HCT116 (cell line): ENCODE measurements around the gene TM7SF2. TPM values are rescaled to one million over a fixed set of nuclear protein-coding genes. Genes with fewer than 3 reads are reported as not detected.

ENCODE experiments used
- ATAC-seq: fragments of 200-7000 bp; cut with Tn5 transposase; 2 replicates; pipeline ENCODE4 v1.9.1; 2020; ENCODE audit warnings: mild to moderate bottlenecking, moderate library complexity
- BruUV-seq: library from RNA; stranded (reverse); fragments of 400-500 nt; replicated peaks from 2 replicates; lab custom pipeline; 2021; lab: Mats Ljungman, UMichigan
- CTCF ChIA-PET: fragments of 300-600 bp; sonication (Branson Sonifier 250); formaldehyde crosslinking; loops from one replicate; lab custom pipeline; 2021; ENCODE audit warnings: antibody characterized with exemption; lab: Charles Lee
- POLR2A ChIA-PET: fragments of 300-600, 350-600 bp; sonication (Branson Sonifier 250); formaldehyde crosslinking; loops from one replicate; lab custom pipeline; 2021; ENCODE audit warnings: antibody characterized with exemption; lab: Charles Lee
- RAD21 ChIA-PET, 2 experiments: fragments of 300-600 bp; sonication (Branson Sonifier 250); formaldehyde crosslinking; loops; one replicate each; lab custom pipeline; 2023; ENCODE audit warnings: low total read pairs in 2 of 2; ENCODE audit not compliant: uncharacterized antibody in 2 of 2, unreplicated experiment in 2 of 2, low non-redundant PET in 1 of 2; lab: Charles Lee
- DNase-seq: peaks from one replicate; pipeline ENCODE4 v3.0.0-alpha.2; 2010; ENCODE audit warnings: low read depth, low spot score
- H2AFZ ChIP-seq: fragments of 200-600 bp; shearing (Covaris generic), sonication (generic); 2 replicates; pipeline ENCODE4 v1.6.1; 2017; ENCODE audit warnings: low read depth, mixed run types, mixed read lengths, antibody characterized with exemption, low read length; ENCODE audit not compliant: poor library complexity, severe bottlenecking
- H3K27ac ChIP-seq: 2 replicates; pipeline ENCODE4 v1.5.1; 2012; ENCODE audit warnings: low read depth, low read length
- H3K27me3 ChIP-seq: fragments of 200-600 bp; sonication (generic); 2 replicates; pipeline ENCODE4 v1.6.1; 2016; ENCODE audit warnings: mixed run types, low read length, mixed read lengths; ENCODE audit not compliant: insufficient read depth
- H3K36me3 ChIP-seq, 2 experiments: fragments of 200-500 bp in 1 of 2; fragments of 200-600 bp in 1 of 2; sonication (Bioruptor generic) in 1 of 2; sonication (generic) in 1 of 2; 2 replicates each; pipeline versions ENCODE4 v1.5.1 to v1.6.1; 2014 to 2016; ENCODE audit warnings: low read length in 2 of 2, inconsistent platforms in 1 of 2, mixed read lengths in 1 of 2, mixed run types in 1 of 2; ENCODE audit not compliant: insufficient read depth in 2 of 2, control insufficient read depth in 1 of 2
- H3K4me1 ChIP-seq, 2 experiments: fragments of 200-600 bp in 1 of 2; sonication (generic) in 1 of 2; 2 replicates each; pipeline versions ENCODE4 v1.5.1 to v1.6.1; 2012 to 2017; ENCODE audit warnings: low read length in 2 of 2, inconsistent platforms in 1 of 2, mild to moderate bottlenecking in 1 of 2, mixed read lengths in 1 of 2, mixed run types in 1 of 2, moderate library complexity in 1 of 2; ENCODE audit not compliant: insufficient read depth in 2 of 2, control insufficient read depth in 1 of 2
- H3K4me2 ChIP-seq: fragments of 200-600 bp; sonication (generic); 2 replicates; pipeline ENCODE4 v1.6.1; 2017; ENCODE audit warnings: mixed run types, low read length, mixed read lengths
- H3K4me3 ChIP-seq, 2 experiments: fragments of 200-600 bp in 1 of 2; sonication (generic) in 1 of 2; replicated peaks in 1 of 2; 2 replicates each; pipeline ENCODE4 v1.5.1; 2011 to 2016; ENCODE audit warnings: low read length in 2 of 2, control low read depth in 1 of 2, low read depth in 1 of 2, mild to moderate bottlenecking in 1 of 2, mixed read lengths in 1 of 2, mixed run types in 1 of 2
- H3K79me2 ChIP-seq: fragments of 200-600 bp; sonication (generic); 2 replicates; pipeline ENCODE4 v1.6.1; 2017; ENCODE audit warnings: mild to moderate bottlenecking, mixed run types, low read length, moderate library complexity, mixed read lengths; ENCODE audit not compliant: insufficient read depth
- H3K9ac ChIP-seq: fragments of 200-600 bp; sonication (generic); 2 replicates; pipeline ENCODE4 v1.6.1; 2016; ENCODE audit warnings: low read length, mixed read lengths
- H3K9me2 ChIP-seq: fragments of 200-600 bp; sonication (generic), shearing (Covaris generic); 2 replicates; pipeline ENCODE4 v1.6.1; 2017; ENCODE audit warnings: mixed run types, mild to moderate bottlenecking, moderate library complexity; ENCODE audit not compliant: insufficient read depth
- H3K9me3 ChIP-seq, 2 experiments: fragments of 200-500 bp in 1 of 2; fragments of 200-600 bp in 1 of 2; sonication (Bioruptor generic) in 1 of 2; sonication (generic) in 1 of 2; 2 replicates each; pipeline ENCODE4 v1.6.1; 2014 to 2017; ENCODE audit warnings: low read length in 2 of 2, mixed read lengths in 2 of 2, inconsistent platforms in 1 of 2, low read depth in 1 of 2, mild to moderate bottlenecking in 1 of 2, mixed run types in 1 of 2, moderate library complexity in 1 of 2; ENCODE audit not compliant: control insufficient read depth in 1 of 2, insufficient read depth in 1 of 2
- H4K20me1 ChIP-seq: fragments of 200-600 bp; sonication (generic), shearing (Covaris generic); 2 replicates; pipeline ENCODE4 v1.6.1; 2017; ENCODE audit warnings: mixed run types, mild to moderate bottlenecking, moderate library complexity; ENCODE audit not compliant: insufficient read depth
- CBX3 ChIP-seq: IDR thresholded peaks from 2 replicates; pipeline ENCODE4 v1.6.1; 2012; ENCODE audit warnings: low read depth
- EGR1 ChIP-seq: IDR thresholded peaks from 2 replicates; pipeline ENCODE4 v1.6.1; 2012; ENCODE audit warnings: low read depth
- ELF1 ChIP-seq: IDR thresholded peaks from 2 replicates; pipeline ENCODE4 v1.6.1; 2012; ENCODE audit warnings: low read depth, borderline replicate concordance
- EZH2 ChIP-seq: fragments of 200-600 bp; sonication (generic); IDR thresholded peaks from 2 replicates; pipeline ENCODE4 v1.6.1; 2017; ENCODE audit warnings: antibody characterized with exemption, mixed run types
- JUND ChIP-seq: IDR thresholded peaks from 2 replicates; pipeline ENCODE4 v1.6.1; 2012
- MAX ChIP-seq: IDR thresholded peaks from 2 replicates; pipeline ENCODE4 v1.6.1; 2012
- RAD21 ChIP-seq: IDR thresholded peaks from 2 replicates; pipeline ENCODE4 v1.6.1; 2012; ENCODE audit warnings: low read depth, mild to moderate bottlenecking
- REST ChIP-seq: IDR thresholded peaks from 2 replicates; pipeline ENCODE4 v1.6.1; 2012; ENCODE audit warnings: low read depth
- SIN3A ChIP-seq: IDR thresholded peaks from 2 replicates; pipeline ENCODE4 v1.6.1; 2012; ENCODE audit warnings: low read depth
- SP1 ChIP-seq: IDR thresholded peaks from 2 replicates; pipeline ENCODE4 v1.6.1; 2012; ENCODE audit warnings: low read depth
- SRF ChIP-seq: IDR thresholded peaks from 2 replicates; pipeline ENCODE4 v1.6.1; 2012; ENCODE audit warnings: low read depth
- YY1 ChIP-seq: IDR thresholded peaks from 2 replicates; pipeline ENCODE4 v1.6.1; 2011; ENCODE audit warnings: low read length, low read depth, moderate library complexity, mild to moderate bottlenecking; ENCODE audit not compliant: insufficient replicate concordance; ENCODE audit errors: extremely low read depth
- ZBTB33 ChIP-seq: IDR thresholded peaks from 2 replicates; pipeline ENCODE4 v1.6.1; 2011; ENCODE audit warnings: mild to moderate bottlenecking, low read length, moderate library complexity; ENCODE audit not compliant: insufficient replicate concordance; ENCODE audit errors: extremely low read depth
- ZFX ChIP-seq: fragments of 450-650 bp; IDR thresholded peaks from 2 replicates; pipeline ENCODE4 v1.6.1; 2017
- ZNF274 ChIP-seq: fragments of 200-500 bp; sonication (Bioruptor generic); IDR thresholded peaks from 2 replicates; pipeline ENCODE4 v1.6.1; 2014; ENCODE audit warnings: mild to moderate bottlenecking, low read depth, low read length, inconsistent platforms
- intact Hi-C: fragments of 100-400 bp; cut with micrococcal nuclease; formaldehyde crosslinking; loops from 2 replicates; pipeline ENCODE4 v1.10.0; 2022
- total RNA-seq: library from RNA; stranded (reverse); gene quantifications from one replicate; pipeline ENCODE4 v1.2.1, GENCODE V29; 2021; ENCODE audit not compliant: unreplicated experiment
- TF ChIP-seq, protein P1 (sequence below), 3 experiments: fragments of 200-600 bp in 1 of 3; sonication (generic) in 1 of 3; IDR thresholded peaks in 2 of 3; conservative IDR thresholded peaks in 1 of 3; 2 replicates each; pipeline ENCODE4 v1.5.1; 2012 to 2017; ENCODE audit warnings: low read depth in 2 of 3, low read length in 2 of 3, antibody characterized with exemption in 1 of 3, borderline replicate concordance in 1 of 3, control low read depth in 1 of 3, mild to moderate bottlenecking in 1 of 3, mixed read lengths in 1 of 3, mixed run types in 1 of 3, moderate library complexity in 1 of 3; ENCODE audit not compliant: insufficient read depth in 1 of 3

TM7SF2 gene
- total RNA-seq, 1 experiment from 2014 or later = 52.9 TPM

DNA sequence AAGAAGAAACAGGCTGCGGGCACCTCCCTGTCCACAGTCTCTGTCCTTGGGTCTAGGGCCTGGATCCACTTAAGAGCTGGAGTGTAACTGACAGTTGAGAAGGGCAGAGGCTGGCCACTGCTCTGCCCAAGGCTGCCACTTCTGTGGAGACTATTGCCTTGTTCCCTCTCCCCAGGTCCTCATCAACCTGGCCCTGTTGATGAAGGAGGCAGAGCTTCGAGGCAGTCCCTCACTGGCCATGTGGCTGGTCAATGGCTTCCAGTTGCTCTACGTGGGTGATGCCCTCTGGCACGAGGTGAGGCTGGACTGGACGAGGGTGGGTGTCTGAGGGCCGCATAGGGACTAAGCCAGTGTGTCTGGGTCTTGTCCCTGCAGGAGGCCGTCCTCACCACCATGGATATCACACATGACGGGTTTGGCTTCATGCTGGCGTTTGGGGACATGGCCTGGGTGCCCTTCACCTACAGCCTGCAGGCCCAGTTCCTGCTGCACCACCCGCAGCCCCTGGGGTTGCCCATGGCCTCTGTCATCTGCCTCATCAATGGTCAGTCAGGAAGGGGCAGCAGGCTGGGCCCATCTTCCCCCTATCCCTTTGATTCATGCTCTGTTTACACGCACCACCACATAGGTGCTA, 3.0 kb downstream of the TM7SF2 start:
- Histone ChIP-seq H3K4me3 (no peak overlapping the region), H3K9ac (no peak overlapping the region)
- POLR2A ChIA-PET = no interaction called here

More for the DNA sequence above, 3.0 kb downstream of the TM7SF2 start:
- Histone ChIP-seq H2AFZ (no peak overlapping the region), H3K27ac (no peak overlapping the region), H3K4me2 (no peak overlapping the region), H3K9me3 (no peaks in the 10 kb centered on the region), H3K79me2 (peaks cover 27% of the 10 kb centered on the region), H3K36me3 (peaks cover 6 to 24% of the 10 kb centered on the region in 2 experiments; a peak in 2 of 4 replicates), H3K4me1 (peaks cover 22 to 52% of the 10 kb centered on the region in 2 experiments), H3K27me3 (no peaks in the 10 kb centered on the region), H4K20me1 (no peaks in the 10 kb centered on the region), H3K9me2 (no peaks in the 10 kb centered on the region)
- CTCF ChIA-PET = no interaction called here
- ATAC-seq (no peak), DNase-seq (no peak)
- BruUV-seq = no TSS peak
- RAD21 ChIA-PET = no interaction called here
- TF ChIP-seq CBX3 (no peak), MAX (no peak), SP1 (no peak), SRF (no peak), EZH2 (no peak), JUND (no peak), REST (no peak), ZBTB33 (no peak), YY1 (no peak), EGR1 (no peak), ELF1 (no peak), ZFX (no peak), ZNF274 (no peak), SIN3A (no peak), RAD21 (no peak)
- TF ChIP-seq, protein P1, sequence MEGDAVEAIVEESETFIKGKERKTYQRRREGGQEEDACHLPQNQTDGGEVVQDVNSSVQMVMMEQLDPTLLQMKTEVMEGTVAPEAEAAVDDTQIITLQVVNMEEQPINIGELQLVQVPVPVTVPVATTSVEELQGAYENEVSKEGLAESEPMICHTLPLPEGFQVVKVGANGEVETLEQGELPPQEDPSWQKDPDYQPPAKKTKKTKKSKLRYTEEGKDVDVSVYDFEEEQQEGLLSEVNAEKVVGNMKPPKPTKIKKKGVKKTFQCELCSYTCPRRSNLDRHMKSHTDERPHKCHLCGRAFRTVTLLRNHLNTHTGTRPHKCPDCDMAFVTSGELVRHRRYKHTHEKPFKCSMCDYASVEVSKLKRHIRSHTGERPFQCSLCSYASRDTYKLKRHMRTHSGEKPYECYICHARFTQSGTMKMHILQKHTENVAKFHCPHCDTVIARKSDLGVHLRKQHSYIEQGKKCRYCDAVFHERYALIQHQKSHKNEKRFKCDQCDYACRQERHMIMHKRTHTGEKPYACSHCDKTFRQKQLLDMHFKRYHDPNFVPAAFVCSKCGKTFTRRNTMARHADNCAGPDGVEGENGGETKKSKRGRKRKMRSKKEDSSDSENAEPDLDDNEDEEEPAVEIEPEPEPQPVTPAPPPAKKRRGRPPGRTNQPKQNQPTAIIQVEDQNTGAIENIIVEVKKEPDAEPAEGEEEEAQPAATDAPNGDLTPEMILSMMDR (IDR thresholded peaks at IDR 0.05 in 2 of 3, conservative IDR thresholded peaks at IDR 0.05 in 1 of 3; ENCODE audit: borderline replicate concordance in 1 of 3, insufficient read depth in 1 of 3, low read depth in 2 of 3, low read length in 2 of 3) = no peak
- intact Hi-C loops = loop anchor here (5.0 to 10.0 kb wide), 4 partner anchors 68 to 327 kb away; partner anchors contain the start of genes ARL2, ATG2A and CAPN1
